SU-DHL-6 (cell line): ENCODE measurements around the gene OR2F2.

Source experiments
- EZH2phosphoT487 ChIP-seq: fragments of 200-600 bp; sonication (generic), shearing (Covaris generic); conservative IDR thresholded peaks from 2 replicates; pipeline ENCODE4 v1.6.1; 2018; ENCODE audit warnings: mild to moderate bottlenecking, antibody characterized with exemption, low read length, moderate library complexity, mixed read lengths
- TF ChIP-seq, protein P1 (sequence below): fragments of 200-600 bp; sonication (generic); IDR thresholded peaks from one replicate; pipeline ENCODE4 v1.5.1; 2017; ENCODE audit warnings: antibody characterized with exemption, mild to moderate bottlenecking, low read length, moderate library complexity; ENCODE audit not compliant: insufficient read depth, poor library complexity, severe bottlenecking

DNA sequence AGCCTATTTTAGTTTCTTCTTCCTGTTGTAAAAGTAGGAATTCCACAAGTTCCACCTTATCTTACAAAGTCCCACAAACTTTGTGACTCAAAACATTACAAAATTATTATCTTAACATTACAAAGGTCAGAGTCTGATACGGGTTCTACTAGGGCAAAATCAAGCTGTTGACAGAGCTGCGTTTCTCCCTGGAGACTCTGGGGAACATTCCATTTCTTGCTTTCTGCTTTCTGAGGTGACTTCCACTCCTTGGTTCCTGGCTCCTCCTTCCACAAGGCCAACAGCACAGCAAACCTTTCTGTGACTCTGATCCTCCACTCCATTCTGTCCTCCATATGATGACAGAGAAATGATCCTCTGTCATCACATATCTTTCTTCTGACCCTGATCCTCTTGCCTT lies 30.2 kb downstream of the OR2F2 start:
- TF ChIP-seq, protein P1, sequence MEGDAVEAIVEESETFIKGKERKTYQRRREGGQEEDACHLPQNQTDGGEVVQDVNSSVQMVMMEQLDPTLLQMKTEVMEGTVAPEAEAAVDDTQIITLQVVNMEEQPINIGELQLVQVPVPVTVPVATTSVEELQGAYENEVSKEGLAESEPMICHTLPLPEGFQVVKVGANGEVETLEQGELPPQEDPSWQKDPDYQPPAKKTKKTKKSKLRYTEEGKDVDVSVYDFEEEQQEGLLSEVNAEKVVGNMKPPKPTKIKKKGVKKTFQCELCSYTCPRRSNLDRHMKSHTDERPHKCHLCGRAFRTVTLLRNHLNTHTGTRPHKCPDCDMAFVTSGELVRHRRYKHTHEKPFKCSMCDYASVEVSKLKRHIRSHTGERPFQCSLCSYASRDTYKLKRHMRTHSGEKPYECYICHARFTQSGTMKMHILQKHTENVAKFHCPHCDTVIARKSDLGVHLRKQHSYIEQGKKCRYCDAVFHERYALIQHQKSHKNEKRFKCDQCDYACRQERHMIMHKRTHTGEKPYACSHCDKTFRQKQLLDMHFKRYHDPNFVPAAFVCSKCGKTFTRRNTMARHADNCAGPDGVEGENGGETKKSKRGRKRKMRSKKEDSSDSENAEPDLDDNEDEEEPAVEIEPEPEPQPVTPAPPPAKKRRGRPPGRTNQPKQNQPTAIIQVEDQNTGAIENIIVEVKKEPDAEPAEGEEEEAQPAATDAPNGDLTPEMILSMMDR, result no peak
- TF ChIP-seq EZH2phosphoT487, result no peak
